T-helper 2 cell treated with Interferon-gamma antibody and Interleukin-4, amounts not matched to agents 100 ng/mL and 5 ng/mL, for 36 hours (primary cell): ENCODE results near the gene U2AF1L4. TPM values are rescaled to one million over a fixed set of nuclear protein-coding genes. Genes with fewer than 3 reads are reported as not detected.

Experiments
- intact Hi-C: fragments of 100-400 bp; cut with micrococcal nuclease; formaldehyde crosslinking; loops from one replicate; pipeline ENCODE4 v1.15.1; 2023
- total RNA-seq: library from RNA; stranded (reverse); gene quantifications from 2 replicates; pipeline ENCODE4 v1.2.3, GENCODE V29; 2022

Gene U2AF1L4
- total RNA-seq, 1 donor from 2014 or later: 24.5 TPM

- intact Hi-C loops: loop anchor here (2.0 to 10.0 kb wide), 5 partner anchors 27 to 371 kb away; partner anchors contain the start of genes HCST, OVOL3, POLR2I and RBM42
Measured at GRCh38 chr19:35743640-35744429, 1.4 kb downstream of the U2AF1L4 start.

- intact Hi-C loops: loop anchor here (5.0 to 10.0 kb wide), 2 partner anchors 115 to 373 kb away; partner anchors contain the start of genes OVOL3, POLR2I, RBM42 and TBCB
Measured at GRCh38 chr19:35742121-35742724, 3.0 kb downstream of the U2AF1L4 start, which contains the start of gene IGFLR1. TSS of gene IGFLR1 (minus strand) at chr19:35742452. CDS start at chr19:35741180, 1,272 bp downstream.

GRCh38 chr19:35741203-35741515, 4.1 kb downstream of the U2AF1L4 start:
- intact Hi-C loops: loop anchor here (2.0 to 10.0 kb wide), 3 partner anchors 48 to 374 kb away; partner anchors contain the start of genes OVOL3, POLR2I, RBM42 and TBCB

- intact Hi-C loops: loop anchor here (1.0 to 10.0 kb wide), 5 partner anchors 23 to 374 kb away; partner anchors contain the start of genes OVOL3, POLR2I, RBM42 and TBCB
Measured at GRCh38 chr19:35740423-35741202, 4.6 kb downstream of the U2AF1L4 start.

GRCh38 chr19:35740108-35740422, 5.2 kb downstream of the U2AF1L4 start:
- intact Hi-C loops: loop anchor here (1.0 to 10.0 kb wide), 5 partner anchors 23 to 375 kb away; partner anchors contain the start of genes OVOL3, POLR2I, RBM42 and TBCB

GRCh38 chr19:35739275-35740107, 5.7 kb downstream of the U2AF1L4 start:
- intact Hi-C loops: loop anchor here (1.0 to 10.0 kb wide), 5 partner anchors 22 to 375 kb away; partner anchors contain the start of genes OVOL3, POLR2I, RBM42 and TBCB

GRCh38 chr19:35738887-35739229, 6.4 kb downstream of the U2AF1L4 start:
- intact Hi-C loops: no loop called here

- intact Hi-C loops: no loop called here
Measured at GRCh38 chr19:35738021-35738886, 7.0 kb downstream of the U2AF1L4 start.

GRCh38 chr19:35736913-35737886, 8.0 kb downstream of the U2AF1L4 start:
- intact Hi-C loops: no loop called here

- intact Hi-C loops: no loop called here
Measured at GRCh38 chr19:35734889-35735288, 10.3 kb downstream of the U2AF1L4 start.

GRCh38 chr19:35734273-35734672, 10.9 kb downstream of the U2AF1L4 start:
- intact Hi-C loops: no loop called here

GRCh38 chr19:35733180-35734125, 11.8 kb downstream of the U2AF1L4 start:
- intact Hi-C loops: no loop called here

- intact Hi-C loops: no loop called here
Measured at GRCh38 chr19:35732540-35733179, 12.6 kb downstream of the U2AF1L4 start.

GRCh38 chr19:35731779-35732405, 13.3 kb downstream of the U2AF1L4 start:
- intact Hi-C loops: no loop called here

- intact Hi-C loops: no loop called here
Measured at GRCh38 chr19:35731353-35731752, 13.9 kb downstream of the U2AF1L4 start.

GRCh38 chr19:35730326-35730725, 14.9 kb downstream of the U2AF1L4 start:
- intact Hi-C loops: no loop called here
